ENCODE data around the gene XYLB.

Gene XYLB

GRCh38 chr3:38446812-38447211, 100.2 kb downstream of the XYLB start:
- Histone ChIP-seq H3K36me3 (ENCODE audit: insufficient read depth, low read length) (no peaks in the 10 kb centered on the region), H2AFZ (ENCODE audit: low read depth, low read length) (no peak overlapping the region), H3K4me1 (ENCODE audit: insufficient read depth, low read length) (no peaks in the 10 kb centered on the region), H3K4me3 (ENCODE audit: low read length) (no peak overlapping the region), H3K9me3 (ENCODE audit: low read length) (no peaks in the 10 kb centered on the region), H3K27me3 (ENCODE audit: insufficient read depth, low read length) (no peaks in the 10 kb centered on the region)

GRCh38 chr3:38450853-38451252, 104.3 kb downstream of the XYLB start:
- H3K27me3 ChIP-seq (ENCODE audit: insufficient read depth, low read length), result no peaks in the 10 kb centered on the region
- no peaks in the 10 kb centered on the region for H3K9me3 ChIP-seq (ENCODE audit: low read length)
- no peak overlapping the region for H3K4me3 ChIP-seq (ENCODE audit: low read length)
- no peak overlapping the region for H2AFZ ChIP-seq (ENCODE audit: low read depth, low read length)
- H3K4me1 ChIP-seq (ENCODE audit: insufficient read depth, low read length), result peaks cover 7% of the 10 kb centered on the region
- H3K36me3 ChIP-seq (ENCODE audit: insufficient read depth, low read length), result no peaks in the 10 kb centered on the region

- H2AFZ ChIP-seq (ENCODE audit: low read depth, low read length), result no peak within 1 kb of the TSS
- H3K9me3 ChIP-seq (ENCODE audit: low read length), result no peaks in the 10 kb centered on the region
- H3K4me1 ChIP-seq (ENCODE audit: insufficient read depth, low read length), result peaks cover 10% of the 10 kb centered on the region
- peak within 1 kb of the TSS; percentile 99 for H3K4me3 ChIP-seq (ENCODE audit: low read length)
- no peaks in the 10 kb centered on the region for H3K36me3 ChIP-seq (ENCODE audit: insufficient read depth, low read length)
- H3K27me3 ChIP-seq (ENCODE audit: insufficient read depth, low read length), result no peaks in the 10 kb centered on the region
Observed at GRCh38 chr3:38453075-38453912, 106.7 kb downstream of the XYLB start, which contains the start of gene ACVR2B. Gene ACVR2B, plus strand, starts transcription at chr3:38453890. Its CDS starts 433 bp downstream, at chr3:38454323.

GRCh38 chr3:38453913-38454177, 107.3 kb downstream of the XYLB start:
- peaks cover 10% of the 10 kb centered on the region for H3K4me1 ChIP-seq (ENCODE audit: insufficient read depth, low read length)
- no peak overlapping the region for H2AFZ ChIP-seq (ENCODE audit: low read depth, low read length)
- no peaks in the 10 kb centered on the region for H3K36me3 ChIP-seq (ENCODE audit: insufficient read depth, low read length)
- H3K27me3 ChIP-seq (ENCODE audit: insufficient read depth, low read length), result no peaks in the 10 kb centered on the region
- H3K4me3 ChIP-seq (ENCODE audit: low read length), result peak overlapping the region; percentile 99
- no peaks in the 10 kb centered on the region for H3K9me3 ChIP-seq (ENCODE audit: low read length)

- H3K4me1 ChIP-seq (ENCODE audit: insufficient read depth, low read length), result peaks cover 10% of the 10 kb centered on the region
- no peaks in the 10 kb centered on the region for H3K27me3 ChIP-seq (ENCODE audit: insufficient read depth, low read length)
- H3K36me3 ChIP-seq (ENCODE audit: insufficient read depth, low read length), result no peaks in the 10 kb centered on the region
- peak overlapping the region; percentile 99 for H3K4me3 ChIP-seq (ENCODE audit: low read length)
- H3K9me3 ChIP-seq (ENCODE audit: low read length), result no peaks in the 10 kb centered on the region
- no peak overlapping the region for H2AFZ ChIP-seq (ENCODE audit: low read depth, low read length)
Observed at GRCh38 chr3:38454178-38454883, 107.7 kb downstream of the XYLB start.

GRCh38 chr3:38454884-38455638, 108.5 kb downstream of the XYLB start:
- H3K36me3 ChIP-seq (ENCODE audit: insufficient read depth, low read length), result no peaks in the 10 kb centered on the region
- H3K4me3 ChIP-seq (ENCODE audit: low read length), result peak overlapping the region; percentile 99
- no peak overlapping the region for H2AFZ ChIP-seq (ENCODE audit: low read depth, low read length)
- no peaks in the 10 kb centered on the region for H3K27me3 ChIP-seq (ENCODE audit: insufficient read depth, low read length)
- peaks cover 2% of the 10 kb centered on the region for H3K9me3 ChIP-seq (ENCODE audit: low read length)
- peaks cover 10% of the 10 kb centered on the region for H3K4me1 ChIP-seq (ENCODE audit: insufficient read depth, low read length)

- H3K9me3 ChIP-seq (ENCODE audit: low read length), result peaks cover 2% of the 10 kb centered on the region
- H3K4me3 ChIP-seq (ENCODE audit: low read length), result peak overlapping the region; percentile 99
- no peaks in the 10 kb centered on the region for H3K36me3 ChIP-seq (ENCODE audit: insufficient read depth, low read length)
- H2AFZ ChIP-seq (ENCODE audit: low read depth, low read length), result no peak overlapping the region
- H3K4me1 ChIP-seq (ENCODE audit: insufficient read depth, low read length), result peaks cover 10% of the 10 kb centered on the region
- no peaks in the 10 kb centered on the region for H3K27me3 ChIP-seq (ENCODE audit: insufficient read depth, low read length)
Observed at GRCh38 chr3:38455639-38456430, 109.2 kb downstream of the XYLB start.

- no peak overlapping the region for H2AFZ ChIP-seq (ENCODE audit: low read depth, low read length)
- H3K4me3 ChIP-seq (ENCODE audit: low read length), result no peak overlapping the region
- no peaks in the 10 kb centered on the region for H3K27me3 ChIP-seq (ENCODE audit: insufficient read depth, low read length)
- H3K9me3 ChIP-seq (ENCODE audit: low read length), result peaks cover 2% of the 10 kb centered on the region
- no peaks in the 10 kb centered on the region for H3K36me3 ChIP-seq (ENCODE audit: insufficient read depth, low read length)
- peaks cover 10% of the 10 kb centered on the region for H3K4me1 ChIP-seq (ENCODE audit: insufficient read depth, low read length)
Observed at GRCh38 chr3:38457111-38458003, 110.8 kb downstream of the XYLB start.

GRCh38 chr3:38458796-38459498, 112.4 kb downstream of the XYLB start:
- peaks cover 8% of the 10 kb centered on the region for H3K9me3 ChIP-seq (ENCODE audit: low read length)
- H3K27me3 ChIP-seq (ENCODE audit: insufficient read depth, low read length), result no peaks in the 10 kb centered on the region
- no peaks in the 10 kb centered on the region for H3K36me3 ChIP-seq (ENCODE audit: insufficient read depth, low read length)
- no peak overlapping the region for H2AFZ ChIP-seq (ENCODE audit: low read depth, low read length)
- no peak overlapping the region for H3K4me3 ChIP-seq (ENCODE audit: low read length)
- H3K4me1 ChIP-seq (ENCODE audit: insufficient read depth, low read length), result peaks cover 8% of the 10 kb centered on the region

GRCh38 chr3:38459499-38460048, 113.0 kb downstream of the XYLB start:
- no peaks in the 10 kb centered on the region for H3K27me3 ChIP-seq (ENCODE audit: insufficient read depth, low read length)
- no peak overlapping the region for H3K4me3 ChIP-seq (ENCODE audit: low read length)
- H3K9me3 ChIP-seq (ENCODE audit: low read length), result peaks cover 11% of the 10 kb centered on the region
- H3K4me1 ChIP-seq (ENCODE audit: insufficient read depth, low read length), result peaks cover 8% of the 10 kb centered on the region
- H3K36me3 ChIP-seq (ENCODE audit: insufficient read depth, low read length), result no peaks in the 10 kb centered on the region
- no peak overlapping the region for H2AFZ ChIP-seq (ENCODE audit: low read depth, low read length)

Data from neuron (in vitro differentiated cells).